WTC11 (cell line): ENCODE measurements around the gene PTPRN2. TPM values are rescaled to one million over a fixed set of nuclear protein-coding genes. Genes with fewer than 3 reads are reported as not detected.

ENCODE experiments used
- ATAC-seq: fragments of 200-7000 bp; cut with Tn5 transposase; 2 replicates; pipeline ENCODE4 v1.10.0; 2021; ENCODE audit warnings: mild to moderate bottlenecking, moderate library complexity
- CTCF ChIA-PET: fragments of 300-600 bp; sonication (Branson Sonifier 250); formaldehyde crosslinking; loops from one replicate; lab custom pipeline; 2021; ENCODE audit warnings: antibody characterized with exemption; lab: Charles Lee
- POLR2A ChIA-PET: fragments of 350-600 bp; sonication (Branson Sonifier 250); formaldehyde crosslinking; loops from one replicate; lab custom pipeline; 2021; ENCODE audit warnings: antibody characterized with exemption; lab: Charles Lee
- DNase-seq: peaks from one replicate; pipeline ENCODE4 v3.0.0; 2021; ENCODE audit warnings: low spot score
- H3K27ac Mint-ChIP-seq: 2 replicates; pipeline ENCODE4 v1.8.0; 2021; ENCODE audit warnings: mixed read lengths
- H3K27me3 Mint-ChIP-seq: 2 replicates; pipeline ENCODE4 v1.8.0; 2021; ENCODE audit warnings: low read depth, mild to moderate bottlenecking, moderate library complexity, mixed read lengths
- H3K36me3 Mint-ChIP-seq: 2 replicates; pipeline ENCODE4 v1.8.0; 2021; ENCODE audit warnings: mixed read lengths
- H3K4me1 Mint-ChIP-seq: 2 replicates; pipeline ENCODE4 v1.8.0; 2022; ENCODE audit warnings: mixed read lengths
- H3K4me3 Mint-ChIP-seq: 2 replicates; pipeline ENCODE4 v1.8.0; 2021; ENCODE audit warnings: mild to moderate bottlenecking, moderate library complexity, mixed read lengths
- H3K9me3 Mint-ChIP-seq: 2 replicates; pipeline ENCODE4 v1.8.0; 2021; ENCODE audit warnings: mixed read lengths
- ARID4B ChIP-seq: sonication (generic); formaldehyde crosslinking; IDR thresholded peaks from 2 replicates; pipeline ENCODE4 v1.8.0; 2023; ENCODE audit warnings: missing genetic modification reagents, mild to moderate bottlenecking, borderline replicate concordance
- CREM ChIP-seq: sonication (generic); formaldehyde crosslinking; IDR thresholded peaks from 2 replicates; pipeline ENCODE4 v1.8.1; 2022; ENCODE audit warnings: mild to moderate bottlenecking, missing genetic modification reagents, moderate library complexity
- E2F5 ChIP-seq: sonication (generic); formaldehyde crosslinking; IDR thresholded peaks from 2 replicates; pipeline ENCODE4 v1.8.1; 2022; ENCODE audit warnings: mild to moderate bottlenecking, moderate library complexity, missing genetic modification reagents
- FOXJ3 ChIP-seq: sonication (generic); formaldehyde crosslinking; IDR thresholded peaks from 2 replicates; pipeline ENCODE4 v1.9.0; 2021; ENCODE audit warnings: missing genetic modification reagents, mild to moderate bottlenecking, borderline replicate concordance
- FOXP4 ChIP-seq: sonication (generic); formaldehyde crosslinking; IDR thresholded peaks from 2 replicates; pipeline ENCODE4 v1.8.0; 2022; ENCODE audit warnings: mild to moderate bottlenecking, missing genetic modification reagents
- GABPB1 ChIP-seq: sonication (generic); formaldehyde crosslinking; IDR thresholded peaks from 2 replicates; pipeline ENCODE4 v1.8.1; 2023; ENCODE audit warnings: mild to moderate bottlenecking, missing genetic modification reagents
- GRHL2 ChIP-seq: fragments of 250-450 bp; sonication (Bioruptor Pico); IDR thresholded peaks from 2 replicates; pipeline ENCODE4 v1.8.0; 2022; ENCODE audit warnings: mild to moderate bottlenecking, moderate library complexity; ENCODE audit not compliant: insufficient replicate concordance, severe bottlenecking
- GTF2I ChIP-seq: fragments of 250-450 bp; sonication (Bioruptor Pico); conservative IDR thresholded peaks from 2 replicates; pipeline ENCODE4 v1.4.0; 2021; ENCODE audit warnings: mild to moderate bottlenecking
- MAX ChIP-seq: sonication (generic); formaldehyde crosslinking; IDR thresholded peaks from 2 replicates; pipeline ENCODE4 v1.8.0; 2022; ENCODE audit warnings: mild to moderate bottlenecking, missing genetic modification reagents
- MLX ChIP-seq: sonication (generic); formaldehyde crosslinking; IDR thresholded peaks from 2 replicates; pipeline ENCODE4 v1.8.1; 2023; ENCODE audit warnings: mild to moderate bottlenecking, missing genetic modification reagents, moderate library complexity
- NFE2L1 ChIP-seq: sonication (generic); formaldehyde crosslinking; IDR thresholded peaks from 2 replicates; pipeline ENCODE4 v1.8.1; 2023; ENCODE audit warnings: missing genetic modification reagents
- NR1H2 ChIP-seq: sonication (generic); formaldehyde crosslinking; IDR thresholded peaks from 2 replicates; pipeline ENCODE4 v1.9.0; 2021; ENCODE audit warnings: mild to moderate bottlenecking, moderate library complexity, missing genetic modification reagents
- SMAD4 ChIP-seq: sonication (generic); formaldehyde crosslinking; IDR thresholded peaks from 2 replicates; pipeline ENCODE4 v1.8.0; 2022; ENCODE audit warnings: mild to moderate bottlenecking, missing genetic modification reagents
- SOX15 ChIP-seq: fragments of 250-450 bp; sonication (Bioruptor Pico); IDR thresholded peaks from 2 replicates; pipeline ENCODE4 v1.9.0; 2021; ENCODE audit warnings: mild to moderate bottlenecking
- USF1 ChIP-seq: sonication (generic); formaldehyde crosslinking; IDR thresholded peaks from 2 replicates; pipeline ENCODE4 v1.8.0; 2022; ENCODE audit warnings: mild to moderate bottlenecking, missing genetic modification reagents
- ZBTB21 ChIP-seq: sonication (generic); formaldehyde crosslinking; IDR thresholded peaks from 2 replicates; pipeline ENCODE4 v1.8.1; 2023; ENCODE audit warnings: mild to moderate bottlenecking, missing genetic modification reagents, borderline replicate concordance
- ZNF263 ChIP-seq: sonication (generic); formaldehyde crosslinking; IDR thresholded peaks from 2 replicates; pipeline ENCODE4 v1.8.1; 2022; ENCODE audit warnings: low read depth, mild to moderate bottlenecking, moderate library complexity, missing genetic modification reagents
- total RNA-seq: library from RNA; stranded (reverse); gene quantifications from 3 replicates; pipeline ENCODE4 v1.2.3, GENCODE V29; 2021

PTPRN2 gene
- total RNA-seq, 1 experiment from 2014 or later = 4.7 TPM

- DNase-seq (no peak), ATAC-seq (no peak)
- Mint-ChIP-seq H3K9me3 (peaks cover 45% of the 10 kb centered on the region), H3K4me3 (no peak overlapping the region), H3K36me3 (peaks cover 47% of the 10 kb centered on the region), H3K27ac (no peak overlapping the region), H3K4me1 (no peaks in the 10 kb centered on the region), H3K27me3 (peaks cover 10% of the 10 kb centered on the region)
- ChIA-PET CTCF (no interaction called here), POLR2A (no interaction called here)
- TF ChIP-seq FOXJ3 (CRISPR knock-in tag) (no peak), ZBTB21 (CRISPR knock-in tag) (no peak)
- TF ChIP-seq, all 79 proteins: peak for 0
Measured at GRCh38 chr7:157762824-157763223, 824.8 kb downstream of the PTPRN2 start.

GRCh38 chr7:157760004-157760730 is 827.5 kb downstream of the PTPRN2 start:
- DNase-seq (no peak), ATAC-seq (no peak)
- H3K4me3 Mint-ChIP-seq = no peak overlapping the region
- H3K9me3 Mint-ChIP-seq = peaks cover 38% of the 10 kb centered on the region
- H3K4me1 Mint-ChIP-seq = no peaks in the 10 kb centered on the region
- TF ChIP-seq ZNF263 (CRISPR knock-in tag) (peak; percentile 80; the same call in 1 of the 2 replicates), MAX (CRISPR knock-in tag) (no peak), NFE2L1 (no peak)
- ChIA-PET CTCF (no interaction called here), POLR2A (no interaction called here)
- peaks cover 6% of the 10 kb centered on the region for H3K27me3 Mint-ChIP-seq
- H3K27ac Mint-ChIP-seq = no peak overlapping the region
- peaks cover 30% of the 10 kb centered on the region for H3K36me3 Mint-ChIP-seq

- H3K4me3 Mint-ChIP-seq = no peak overlapping the region
- DNase-seq (no peak), ATAC-seq (no peak)
- peaks cover 26% of the 10 kb centered on the region for H3K36me3 Mint-ChIP-seq
- H3K27me3 Mint-ChIP-seq = peaks cover 3% of the 10 kb centered on the region
- peaks cover 35% of the 10 kb centered on the region for H3K9me3 Mint-ChIP-seq
- ChIA-PET CTCF (no interaction called here), POLR2A (no interaction called here)
- H3K27ac Mint-ChIP-seq = no peak overlapping the region
- TF ChIP-seq FOXP4 (CRISPR knock-in tag) (no peak), GRHL2 (CRISPR knock-in tag) (no peak), NR1H2 (CRISPR knock-in tag) (no peak)
- no peaks in the 10 kb centered on the region for H3K4me1 Mint-ChIP-seq
Measured at GRCh38 chr7:157759246-157759805, 828.3 kb downstream of the PTPRN2 start.

- CTCF ChIA-PET = interaction anchor here (1.2 kb wide), 1 partner anchor 9 kb away, joined by 3 read pairs; no protein-coding TSS in a partner anchor
- no peaks in the 10 kb centered on the region for H3K4me1 Mint-ChIP-seq
- TF ChIP-seq MAX (CRISPR knock-in tag) = no peak
- no peak for TF ChIP-seq CREM
- TF ChIP-seq GTF2I (CRISPR knock-in tag) = no peak
- no peak for TF ChIP-seq GABPB1 (CRISPR knock-in tag)
- no peak for TF ChIP-seq SMAD4
- no peak for TF ChIP-seq USF1 (CRISPR knock-in tag)
- no peak for TF ChIP-seq MLX (CRISPR knock-in tag)
- TF ChIP-seq ARID4B (CRISPR knock-in tag) = no peak
- TF ChIP-seq SOX15 (CRISPR knock-in tag) = no peak
- TF ChIP-seq E2F5 (CRISPR knock-in tag) = no peak
- TF ChIP-seq, all 79 proteins: peak for 0
- Mint-ChIP-seq H3K4me3 (no peak overlapping the region), H3K27ac (no peak overlapping the region), H3K27me3 (no peaks in the 10 kb centered on the region; the same call in 1 of the 2 replicates), H3K9me3 (peaks cover 28% of the 10 kb centered on the region), H3K36me3 (peaks cover 20% of the 10 kb centered on the region)
- DNase-seq (no peak), ATAC-seq (no peak)
- POLR2A ChIA-PET = no interaction called here
Measured at GRCh38 chr7:157758468-157759245, 829.0 kb downstream of the PTPRN2 start.
